Left cardiac atrium (tissue), 4 donors: Measurements from ENCODE around the gene THBS4. TPM values are rescaled to one million over a fixed set of nuclear protein-coding genes. Genes with fewer than 3 reads are reported as not detected.
"Not testable (repeated sequence)": the region's sequence is repeated elsewhere in the genome, so short reads cannot be mapped to it uniquely, and the experiment has no call there.

Experiments used
- ATAC-seq, 2 donors: fragments of 200-7000 bp; cut with Tn5 transposase; one replicate each; pipeline ENCODE4 v1.9.1; 2020; ENCODE audit warnings: mild to moderate bottlenecking in 2 of 2, moderate library complexity in 2 of 2
- DNase-seq: peaks from one replicate; pipeline ENCODE4 v3.0.0-alpha.2; 2020
- intact Hi-C, 2 donors: fragments of 100-400 bp; cut with DNase I; formaldehyde crosslinking; loops; one replicate each; pipeline versions ENCODE4 v1.14.1 to v1.15.1; 2022 to 2023
- total RNA-seq, 2 donors: library from RNA; stranded (reverse); fragmentation: NEBNext Ultra II Directional; extraction: Animal tissue kit (Norgen Biotek cat#: 25700); gene quantifications; one replicate each; pipeline ENCODE4 v1.2.1, GENCODE V29; 2021
- donor health status: DM: no; HTN: yes; CAD: no.
- donor health status: DM: no; HTN: yes; CAD: no; lungs with severe emphysema.
- donor health status: DM: yes; HTN: yes; CAD: no.
- donor health status: Dilated cardiomyopathy.

The THBS4 gene
- total RNA-seq, 2 donors from 2014 or later, result 9.2 to 37.1 TPM

GRCh38 chr5:80070338-80071056, 35.3 kb downstream of the THBS4 start:
- DNase-seq (no peak), ATAC-seq (no peak)
- intact Hi-C loops, result loop anchor here in 1 of 2 donors (10.0 kb wide), 1 partner anchor 76 kb away; the partner anchor contains the start of gene MTX3

GRCh38 chr5:80071510-80072021, 36.4 kb downstream of the THBS4 start:
- ATAC-seq (no peak), DNase-seq (no peak)
- intact Hi-C loops, result loop anchor here in 1 of 2 donors (10.0 kb wide), 1 partner anchor 77 kb away; the partner anchor contains the start of gene MTX3

GRCh38 chr5:80072103-80073073, 37.2 kb downstream of the THBS4 start:
- DNase-seq, result no peak
- ATAC-seq, result peak in 1 of 2 donors; percentile 1
- intact Hi-C loops, result loop anchor here in 1 of 2 donors (10.0 kb wide), 1 partner anchor 78 kb away; the partner anchor contains the start of gene MTX3

- ATAC-seq (peak; percentile 66 to 84), DNase-seq (no peak)
- intact Hi-C loops, result loop anchor here in 1 of 2 donors (10.0 kb wide), 1 partner anchor 82 kb away; the partner anchor contains the start of gene MTX3
These were observed 41.2 kb downstream of the THBS4 start for GRCh38 chr5:80076131-80077050.

- DNase-seq (no peak), ATAC-seq (peak; percentile 52 to 56)
- intact Hi-C loops, result loop anchor here in 1 of 2 donors (10.0 kb wide), 1 partner anchor 82 kb away; the partner anchor contains the start of gene MTX3
These were observed 42.0 kb downstream of the THBS4 start for GRCh38 chr5:80077051-80077714.

GRCh38 chr5:80078921-80079320, 43.8 kb downstream of the THBS4 start:
- intact Hi-C loops, result loop anchor here in 1 of 2 donors (10.0 kb wide), 1 partner anchor 84 kb away; the partner anchor contains the start of gene MTX3
- ATAC-seq, result no peak

GRCh38 chr5:80082281-80082680, 47.1 kb downstream of the THBS4 start:
- no peak for ATAC-seq
- intact Hi-C loops, result loop anchor here in 1 of 2 donors (5.0 to 10.0 kb wide), 2 partner anchors 220 to 323 kb away; partner anchors contain the start of gene ZFYVE16
- no peak for DNase-seq

More at GRCh38 chr5:80078921-80079320, 43.8 kb downstream of the THBS4 start:
- no peak for DNase-seq

- intact Hi-C loops, result loop anchor here in 1 of 2 donors (5.0 to 10.0 kb wide), 2 partner anchors 220 to 322 kb away; partner anchors contain the start of gene ZFYVE16
- peak; percentile 79 for DNase-seq
- peak; percentile 89 to 91 for ATAC-seq
These were observed 47.6 kb downstream of the THBS4 start for GRCh38 chr5:80082731-80083100.

GRCh38 chr5:80083101-80083890, 48.1 kb downstream of the THBS4 start:
- intact Hi-C loops, result loop anchor here in 1 of 2 donors (5.0 to 10.0 kb wide), 2 partner anchors 221 to 322 kb away; partner anchors contain the start of gene ZFYVE16
- DNase-seq (peak; percentile 32), ATAC-seq (peak; percentile 86 to 90)

- intact Hi-C loops, result loop anchor here (1.0 to 10.0 kb wide), 3 partner anchors 184 to 217 kb away; no protein-coding TSS in a partner anchor
- DNase-seq, result no peak
- ATAC-seq, result no peak
These were observed 55.7 kb downstream of the THBS4 start for GRCh38 chr5:80090884-80091166.

- intact Hi-C loops, result loop anchor here (1.0 to 10.0 kb wide), 3 partner anchors 183 to 217 kb away; no protein-coding TSS in a partner anchor
- not testable (repeated sequence) for DNase-seq
- peak; percentile 72 to 77 for ATAC-seq
These were observed 56.6 kb downstream of the THBS4 start for GRCh38 chr5:80091792-80092192.

GRCh38 chr5:80092486-80093107, 57.4 kb downstream of the THBS4 start:
- no peak for DNase-seq
- peak in 1 of 2 donors; percentile 37 for ATAC-seq
- intact Hi-C loops, result loop anchor here (5.0 to 10.0 kb wide), 2 partner anchors 182 to 215 kb away; no protein-coding TSS in a partner anchor

GRCh38 chr5:80093796-80094195, 58.6 kb downstream of the THBS4 start:
- no peak for DNase-seq
- intact Hi-C loops, result loop anchor here (5.0 to 10.0 kb wide), 2 partner anchors 181 to 214 kb away; no protein-coding TSS in a partner anchor

GRCh38 chr5:80094236-80094738, 59.1 kb downstream of the THBS4 start:
- ATAC-seq (peak in 1 of 2 donors; percentile 49), DNase-seq (no peak)
- intact Hi-C loops, result loop anchor here (5.0 to 10.0 kb wide), 2 partner anchors 181 to 213 kb away; no protein-coding TSS in a partner anchor

More at GRCh38 chr5:80093796-80094195, 58.6 kb downstream of the THBS4 start:
- ATAC-seq, result no peak

GRCh38 chr5:80097451-80097850, 62.3 kb downstream of the THBS4 start:
- intact Hi-C loops, result loop anchor here (10.0 kb wide), 1 partner anchor 177 kb away; no protein-coding TSS in a partner anchor
- ATAC-seq (no peak), DNase-seq (no peak)
